ENCODE measurements around the gene BRMS1L.
"Not testable (repeated sequence)": the region's sequence is repeated elsewhere in the genome, so short reads cannot be mapped to it uniquely, and the experiment has no call there.

Gene BRMS1L

GRCh38 chr14:35842245-35842644, 16.1 kb downstream of the BRMS1L start:
- not testable (repeated sequence) for H3K4me1 Mint-ChIP-seq (ENCODE audit: low read depth); H3K27me3 Mint-ChIP-seq; H3K4me3 Mint-ChIP-seq; H3K27ac Mint-ChIP-seq
- peaks cover 23% of the 10 kb centered on the region for H3K9me3 Mint-ChIP-seq
- peaks cover 75% of the 10 kb centered on the region for H3K36me3 Mint-ChIP-seq (ENCODE audit: low read depth)

- Mint-ChIP-seq H3K4me3 (no peak overlapping the region), H3K27ac (no peak overlapping the region), H3K36me3 (ENCODE audit: low read depth) (peaks cover 68% of the 10 kb centered on the region), H3K9me3 (peaks cover 23% of the 10 kb centered on the region), H3K27me3 (no peaks in the 10 kb centered on the region), H3K4me1 (ENCODE audit: low read depth) (peaks cover 3% of the 10 kb centered on the region)
Measured at GRCh38 chr14:35844494-35844893, 18.4 kb downstream of the BRMS1L start.

- Mint-ChIP-seq H3K27ac (no peak overlapping the region), H3K4me1 (ENCODE audit: low read depth) (peaks cover 3% of the 10 kb centered on the region), H3K27me3 (no peaks in the 10 kb centered on the region), H3K4me3 (no peak overlapping the region), H3K9me3 (peaks cover 10% of the 10 kb centered on the region), H3K36me3 (ENCODE audit: low read depth) (peaks cover 61% of the 10 kb centered on the region)
Measured at GRCh38 chr14:35847636-35848035, 21.5 kb downstream of the BRMS1L start.

- peaks cover 51% of the 10 kb centered on the region for H3K36me3 Mint-ChIP-seq (ENCODE audit: low read depth)
- H3K4me3 Mint-ChIP-seq: no peak overlapping the region
- H3K9me3 Mint-ChIP-seq: peaks cover 3% of the 10 kb centered on the region
- H3K4me1 Mint-ChIP-seq (ENCODE audit: low read depth): peaks cover 3% of the 10 kb centered on the region
- H3K27ac Mint-ChIP-seq: no peak overlapping the region
- no peaks in the 10 kb centered on the region for H3K27me3 Mint-ChIP-seq
Measured at GRCh38 chr14:35849122-35849521, 23.0 kb downstream of the BRMS1L start.

- peaks cover 7% of the 10 kb centered on the region for H3K4me1 Mint-ChIP-seq (ENCODE audit: low read depth)
- H3K27me3 Mint-ChIP-seq: no peaks in the 10 kb centered on the region
- H3K9me3 Mint-ChIP-seq: peaks cover 3% of the 10 kb centered on the region
- no peak overlapping the region for H3K27ac Mint-ChIP-seq
- no peak overlapping the region for H3K4me3 Mint-ChIP-seq
- H3K36me3 Mint-ChIP-seq (ENCODE audit: low read depth): peaks cover 41% of the 10 kb centered on the region
Measured at GRCh38 chr14:35851823-35852222, 25.7 kb downstream of the BRMS1L start.

GRCh38 chr14:35853225-35853624, 27.1 kb downstream of the BRMS1L start:
- Mint-ChIP-seq H3K27ac (no peak overlapping the region), H3K36me3 (ENCODE audit: low read depth) (peaks cover 44% of the 10 kb centered on the region), H3K4me1 (ENCODE audit: low read depth) (peaks cover 7% of the 10 kb centered on the region), H3K27me3 (no peaks in the 10 kb centered on the region), H3K4me3 (no peak overlapping the region), H3K9me3 (peaks cover 3% of the 10 kb centered on the region)

GRCh38 chr14:35854696-35855270, 28.6 kb downstream of the BRMS1L start:
- H3K36me3 Mint-ChIP-seq (ENCODE audit: low read depth): peaks cover 41% of the 10 kb centered on the region
- H3K4me3 Mint-ChIP-seq: no peak overlapping the region
- H3K27me3 Mint-ChIP-seq: no peaks in the 10 kb centered on the region
- H3K4me1 Mint-ChIP-seq (ENCODE audit: low read depth): peaks cover 7% of the 10 kb centered on the region
- no peak overlapping the region for H3K27ac Mint-ChIP-seq
- H3K9me3 Mint-ChIP-seq: peaks cover 3% of the 10 kb centered on the region

GRCh38 chr14:35855876-35856481, 29.8 kb downstream of the BRMS1L start:
- Mint-ChIP-seq H3K4me1 (ENCODE audit: low read depth) (peaks cover 7% of the 10 kb centered on the region), H3K27me3 (no peaks in the 10 kb centered on the region), H3K27ac (no peak overlapping the region), H3K36me3 (ENCODE audit: low read depth) (peaks cover 33% of the 10 kb centered on the region), H3K9me3 (peaks cover 3% of the 10 kb centered on the region), H3K4me3 (no peak overlapping the region)

- no peaks in the 10 kb centered on the region for H3K27me3 Mint-ChIP-seq
- H3K36me3 Mint-ChIP-seq (ENCODE audit: low read depth): peaks cover 32% of the 10 kb centered on the region
- no peak overlapping the region for H3K27ac Mint-ChIP-seq
- H3K4me1 Mint-ChIP-seq (ENCODE audit: low read depth): peaks cover 7% of the 10 kb centered on the region
- no peaks in the 10 kb centered on the region for H3K9me3 Mint-ChIP-seq
- H3K4me3 Mint-ChIP-seq: no peak overlapping the region
Measured at GRCh38 chr14:35858521-35859209, 32.5 kb downstream of the BRMS1L start.

GRCh38 chr14:35861204-35861868, 35.2 kb downstream of the BRMS1L start:
- Mint-ChIP-seq H3K27me3 (no peaks in the 10 kb centered on the region), H3K4me1 (ENCODE audit: low read depth) (peaks cover under 1% of the 10 kb centered on the region), H3K9me3 (no peaks in the 10 kb centered on the region), H3K27ac (no peak overlapping the region), H3K36me3 (ENCODE audit: low read depth) (peaks cover 37% of the 10 kb centered on the region), H3K4me3 (no peak overlapping the region)

GRCh38 chr14:35865611-35866324, 39.6 kb downstream of the BRMS1L start:
- no peaks in the 10 kb centered on the region for H3K27me3 Mint-ChIP-seq
- H3K4me1 Mint-ChIP-seq (ENCODE audit: low read depth): no peaks in the 10 kb centered on the region
- no peak overlapping the region for H3K27ac Mint-ChIP-seq
- H3K9me3 Mint-ChIP-seq: no peaks in the 10 kb centered on the region
- H3K36me3 Mint-ChIP-seq (ENCODE audit: low read depth): peaks cover 28% of the 10 kb centered on the region
- H3K4me3 Mint-ChIP-seq: no peak overlapping the region

- Mint-ChIP-seq H3K4me1 (ENCODE audit: low read depth) (no peaks in the 10 kb centered on the region), H3K4me3 (no peak overlapping the region), H3K9me3 (no peaks in the 10 kb centered on the region), H3K27me3 (no peaks in the 10 kb centered on the region), H3K36me3 (ENCODE audit: low read depth) (peaks cover 32% of the 10 kb centered on the region), H3K27ac (no peak overlapping the region)
Measured at GRCh38 chr14:35866595-35867279, 40.6 kb downstream of the BRMS1L start.

GRCh38 chr14:35867280-35867629, 41.1 kb downstream of the BRMS1L start:
- H3K4me1 Mint-ChIP-seq (ENCODE audit: low read depth): no peaks in the 10 kb centered on the region
- H3K27ac Mint-ChIP-seq: no peak overlapping the region
- H3K36me3 Mint-ChIP-seq (ENCODE audit: low read depth): peaks cover 32% of the 10 kb centered on the region
- no peak overlapping the region for H3K4me3 Mint-ChIP-seq
- no peaks in the 10 kb centered on the region for H3K9me3 Mint-ChIP-seq
- H3K27me3 Mint-ChIP-seq: no peaks in the 10 kb centered on the region

GRCh38 chr14:35875296-35875695, 49.2 kb downstream of the BRMS1L start:
- H3K4me3 Mint-ChIP-seq: no peak overlapping the region
- H3K4me1 Mint-ChIP-seq (ENCODE audit: low read depth): peaks cover 4% of the 10 kb centered on the region
- no peak overlapping the region for H3K27ac Mint-ChIP-seq
- H3K36me3 Mint-ChIP-seq (ENCODE audit: low read depth): peaks cover 4% of the 10 kb centered on the region
- H3K27me3 Mint-ChIP-seq: no peaks in the 10 kb centered on the region
- H3K9me3 Mint-ChIP-seq: no peaks in the 10 kb centered on the region
